SK-N-SH (cell line): ENCODE data around the gene BLZF1. TPM values are rescaled to one million over a fixed set of nuclear protein-coding genes. Genes with fewer than 3 reads are reported as not detected.

ENCODE experiments used
- CTCF ChIA-PET: fragments of 300-600, 350-600 bp; formaldehyde crosslinking; extraction: SDS; loops from one replicate; lab custom pipeline; 2021; lab: Yijun Ruan, JAX
- POLR2A ChIA-PET: fragments of 350-600 bp; sonication (Branson Sonifier 250); formaldehyde crosslinking; extraction: SDS; loops from one replicate; lab custom pipeline; 2020; ENCODE audit warnings: antibody characterized with exemption, inconsistent platforms; lab: Yijun Ruan, JAX
- DNase-seq: peaks from one replicate; pipeline ENCODE4 v3.0.0; 2012
- H2AFZ ChIP-seq: fragments of 200-600 bp; sonication (generic); 2 replicates; pipeline ENCODE4 v1.8.1; 2016; ENCODE audit warnings: antibody characterized with exemption, mild to moderate bottlenecking, low read depth
- H3F3A ChIP-seq: fragments of 200-600 bp; sonication (generic); replicated peaks from 2 replicates; pipeline ENCODE3; 2016; ENCODE audit warnings: antibody characterized with exemption, mild to moderate bottlenecking; ENCODE audit not compliant: insufficient read depth
- H3K27ac ChIP-seq, 2 experiments: fragments of 200-500 bp in 1 of 2; fragments of 200-600 bp in 1 of 2; sonication (Bioruptor generic) in 1 of 2; sonication (generic), shearing (Covaris generic) in 1 of 2; 2 replicates each; pipeline versions ENCODE4 v1.5.1 to v1.6.1; 2014 to 2016; ENCODE audit warnings: low read depth in 2 of 2, inconsistent platforms in 1 of 2, low read length in 1 of 2, mild to moderate bottlenecking in 1 of 2, mixed read lengths in 1 of 2
- H3K27me3 ChIP-seq: fragments of 200-600 bp; sonication (generic), shearing (Covaris generic); 2 replicates; pipeline ENCODE4 v1.6.1; 2016; ENCODE audit warnings: mixed run types; ENCODE audit not compliant: insufficient read depth
- H3K36me3 ChIP-seq, 2 experiments: fragments of 200-500 bp in 1 of 2; fragments of 200-600 bp in 1 of 2; sonication (Bioruptor generic) in 1 of 2; sonication (generic) in 1 of 2; replicated peaks in 1 of 2; 2 replicates each; pipeline versions ENCODE3 to v1.5.1; 2014 to 2016; ENCODE audit warnings: low read length in 1 of 2, mild to moderate bottlenecking in 1 of 2; ENCODE audit not compliant: insufficient read depth in 2 of 2, control insufficient read depth in 1 of 2
- H3K4me1 ChIP-seq, 2 experiments: fragments of 200-500 bp in 1 of 2; fragments of 200-600 bp in 1 of 2; sonication (Bioruptor generic) in 1 of 2; sonication (generic), shearing (Covaris generic) in 1 of 2; 2 replicates each; pipeline versions ENCODE4 v1.5.1 to v1.6.1; 2014 to 2016; ENCODE audit warnings: low read depth in 1 of 2, low read length in 1 of 2, mixed run types in 1 of 2; ENCODE audit not compliant: insufficient read depth in 2 of 2, control insufficient read depth in 1 of 2
- H3K4me2 ChIP-seq: fragments of 200-600 bp; sonication (generic), shearing (Covaris generic); 2 replicates; pipeline ENCODE4 v1.6.1; 2017; ENCODE audit warnings: mixed run types
- H3K4me3 ChIP-seq, 2 experiments: fragments of 200-500 bp in 1 of 2; fragments of 200-600 bp in 1 of 2; sonication (Bioruptor generic) in 1 of 2; sonication (generic), shearing (Covaris generic) in 1 of 2; 2 replicates each; pipeline versions ENCODE4 v1.5.1 to v1.8.1; 2014 to 2016; ENCODE audit warnings: low read depth in 2 of 2, inconsistent platforms in 1 of 2, low read length in 1 of 2, mild to moderate bottlenecking in 1 of 2, mixed read lengths in 1 of 2, moderate library complexity in 1 of 2
- H3K79me2 ChIP-seq: fragments of 200-600 bp; sonication (generic); 2 replicates; pipeline ENCODE4 v1.8.1; 2017; ENCODE audit warnings: mild to moderate bottlenecking; ENCODE audit not compliant: insufficient read depth
- H3K9ac ChIP-seq: fragments of 200-600 bp; sonication (generic); 2 replicates; pipeline ENCODE4 v1.6.1; 2017; ENCODE audit warnings: mixed run types
- H3K9me2 ChIP-seq: fragments of 200-600 bp; sonication (generic); 2 replicates; pipeline ENCODE4 v1.6.1; 2017; ENCODE audit warnings: mixed run types
- H3K9me3 ChIP-seq: fragments of 200-600 bp; sonication (generic); 2 replicates; pipeline ENCODE4 v1.6.1; 2017; ENCODE audit warnings: mixed run types, mild to moderate bottlenecking, moderate library complexity
- H4K20me1 ChIP-seq: fragments of 200-600 bp; sonication (generic); 2 replicates; pipeline ENCODE4 v1.6.1; 2017; ENCODE audit warnings: mild to moderate bottlenecking, mixed run types; ENCODE audit not compliant: insufficient read depth
- CHD2 ChIP-seq: fragments of 150-350 bp; IDR thresholded peaks from 2 replicates; pipeline ENCODE4 v1.6.1; 2018; ENCODE audit warnings: low read length; ENCODE audit not compliant: partially characterized antibody
- CTCF ChIP-seq: fragments of 200-600 bp; sonication (generic); IDR thresholded peaks from 2 replicates; pipeline ENCODE4 v1.6.1; 2017; ENCODE audit warnings: antibody characterized with exemption, mild to moderate bottlenecking, moderate library complexity
- EZH2phosphoT487 ChIP-seq: fragments of 200-600 bp; sonication (generic); IDR thresholded peaks from 2 replicates; pipeline ENCODE4 v1.6.1; 2017; ENCODE audit warnings: low read depth, mixed run types, mild to moderate bottlenecking, antibody characterized with exemption, moderate library complexity, borderline replicate concordance
- FOXJ3 ChIP-seq: sonication (generic); formaldehyde crosslinking; IDR thresholded peaks from 2 replicates; pipeline ENCODE4 v1.5.1; 2020; ENCODE audit warnings: mild to moderate bottlenecking, missing genetic modification reagents
- JUND ChIP-seq: IDR thresholded peaks from 2 replicates; pipeline ENCODE4 v1.4.0; 2012
- MAX ChIP-seq: IDR thresholded peaks from 2 replicates; pipeline ENCODE4 v1.4.0; 2012; ENCODE audit warnings: low read depth
- MEF2A ChIP-seq: IDR thresholded peaks from 2 replicates; pipeline ENCODE4 v1.4.0; 2012; ENCODE audit warnings: low read depth, borderline replicate concordance
- MXI1 ChIP-seq: IDR thresholded peaks from 2 replicates; pipeline ENCODE4 v1.6.1; 2012; ENCODE audit warnings: mild to moderate bottlenecking, low read depth, low read length, improper control_type of control experiment
- NFIC ChIP-seq: IDR thresholded peaks from 2 replicates; pipeline ENCODE4 v1.4.0; 2012; ENCODE audit warnings: borderline replicate concordance
- PBX3 ChIP-seq: IDR thresholded peaks from 2 replicates; pipeline ENCODE4; 2012
- POLR2AphosphoS5 ChIP-seq: IDR thresholded peaks from 2 replicates; pipeline ENCODE4 v1.6.1; 2012; ENCODE audit warnings: low read depth, low read length
- RAD21 ChIP-seq: IDR thresholded peaks from 2 replicates; pipeline ENCODE4 v1.6.1; 2012; ENCODE audit warnings: mild to moderate bottlenecking, low read length
- RCOR1 ChIP-seq: fragments of 150-350 bp; IDR thresholded peaks from 2 replicates; pipeline ENCODE4 v1.6.1; 2017; ENCODE audit warnings: antibody characterized with exemption, low read length
- REST ChIP-seq: IDR thresholded peaks from 2 replicates; pipeline ENCODE4 v1.6.1; 2012; ENCODE audit warnings: mild to moderate bottlenecking, low read depth, low read length, moderate library complexity
- SIN3A ChIP-seq: IDR thresholded peaks from 2 replicates; pipeline ENCODE4 v1.6.1; 2012; ENCODE audit warnings: low read depth, mild to moderate bottlenecking, low read length, moderate library complexity, borderline replicate concordance
- SMC3 ChIP-seq: IDR thresholded peaks from 2 replicates; pipeline ENCODE4 v1.6.1; 2012; ENCODE audit warnings: low read depth, low read length, improper control_type of control experiment
- TEAD4 ChIP-seq: IDR thresholded peaks from 2 replicates; pipeline ENCODE4 v1.4.0; 2012; ENCODE audit warnings: mild to moderate bottlenecking, borderline replicate concordance; ENCODE audit not compliant: insufficient read depth
- USF1 ChIP-seq: IDR thresholded peaks from 2 replicates; pipeline ENCODE4 v1.4.0; 2012; ENCODE audit warnings: low read depth, borderline replicate concordance
- USF2 ChIP-seq: fragments of 150-350 bp; IDR thresholded peaks from 2 replicates; pipeline ENCODE4 v1.6.1; 2017; ENCODE audit warnings: antibody characterized with exemption, low read length, low read depth, borderline replicate concordance
- WGBS: methylation state at CpG from one replicate; pipeline ENCODE4 v1.1.6; 2017; ENCODE audit warnings: low lambda C conversion rate; 5-methylcytosine and 5-hydroxymethylcytosine counted together
- polyA plus RNA-seq, 3 experiments: library from polyadenylated mRNA; depleted of rRNA; stranded (reverse); fragments of >200 nt; gene quantifications; 2 replicates each; pipeline ENCODE4 v1.2.3, GENCODE V29; 2012

The BLZF1 gene
- polyA plus RNA-seq, 1 of the 3 experiments (the other 2 are of a cell fraction), result 9.5 TPM

- TF ChIP-seq SIN3A (no peak), CTCF (no peak), FOXJ3 (CRISPR knock-in tag) (no peak), NFIC (no peak), MXI1 (no peak), MEF2A (no peak), JUND (no peak), RCOR1 (no peak), USF1 (no peak), MAX (no peak), CHD2 (no peak), USF2 (no peak), POLR2AphosphoS5 (no peak), TEAD4 (no peak), SMC3 (no peak)
- no peaks in the 10 kb centered on the region for H4K20me1 ChIP-seq
- H3K4me3 ChIP-seq, result no peak overlapping the region
- no peaks in the 10 kb centered on the region; a peak in 2 of 4 replicates for H3K4me1 ChIP-seq
- no peaks in the 10 kb centered on the region for H3K9me2 ChIP-seq
- peaks cover 2 to 28% of the 10 kb centered on the region in 2 experiments for H3K36me3 ChIP-seq
- no peak overlapping the region for H2AFZ ChIP-seq
- no peaks in the 10 kb centered on the region for H3K9me3 ChIP-seq
- ChIA-PET POLR2A (no interaction called here), CTCF (no interaction called here)
- no peak overlapping the region for H3K9ac ChIP-seq
- WGBS, result 98% methylated on average over 2 of the region's 2 CpGs
- H3F3A ChIP-seq, result peaks cover 5% of the 10 kb centered on the region
- DNase-seq, result no peak
- H3K27me3 ChIP-seq, result no peaks in the 10 kb centered on the region
- H3K4me2 ChIP-seq, result no peak overlapping the region
- H3K27ac ChIP-seq, result no peak overlapping the region
- peaks cover 49% of the 10 kb centered on the region for H3K79me2 ChIP-seq
Observed at GRCh38 chr1:169327875-169328274, 40.1 kb upstream of the BLZF1 start.

- POLR2A ChIA-PET, result no interaction called here
- WGBS, result 97% methylated on average over 1 of the region's 1 CpG
- TF ChIP-seq REST, result no peak
- no peak for TF ChIP-seq PBX3
- TF ChIP-seq EZH2phosphoT487, result no peak
- TF ChIP-seq SIN3A, result no peak
- no peak for TF ChIP-seq USF1
- no peak for TF ChIP-seq RAD21
Observed at GRCh38 chr1:169329383-169329782, 38.6 kb upstream of the BLZF1 start.

More at GRCh38 chr1:169329383-169329782, 38.6 kb upstream of the BLZF1 start:
- no peak overlapping the region for H2AFZ ChIP-seq
- CTCF ChIA-PET, result interaction anchor here (1.1 to 1.8 kb wide), 2 partner anchors 19 to 726 kb away, joined by 5 to 7 read pairs; no protein-coding TSS in a partner anchor
- H3K9me3 ChIP-seq, result no peaks in the 10 kb centered on the region
- H4K20me1 ChIP-seq, result no peaks in the 10 kb centered on the region
- H3K79me2 ChIP-seq, result peaks cover 51% of the 10 kb centered on the region
- H3F3A ChIP-seq, result peaks cover 5% of the 10 kb centered on the region
- DNase-seq, result no peak
- no peak overlapping the region for H3K4me2 ChIP-seq
- peaks cover 0 to 21% of the 10 kb centered on the region in 2 experiments for H3K36me3 ChIP-seq
- no peaks in the 10 kb centered on the region; a peak in 2 of 4 replicates for H3K4me1 ChIP-seq
- no peak overlapping the region for H3K9ac ChIP-seq
- H3K27ac ChIP-seq, result no peak overlapping the region
- no peaks in the 10 kb centered on the region for H3K27me3 ChIP-seq
- no peak overlapping the region for H3K4me3 ChIP-seq
- H3K9me2 ChIP-seq, result no peaks in the 10 kb centered on the region
